Naive thymus-derived CD4-positive, alpha-beta T cell (primary cell): ENCODE measurements around the gene ACAT2. TPM values are rescaled to one million over a fixed set of nuclear protein-coding genes. Genes with fewer than 3 reads are reported as not detected.
"Not testable (repeated sequence)": the region's sequence is repeated elsewhere in the genome, so short reads cannot be mapped to it uniquely, and the experiment has no call there.

ENCODE experiments used
- ATAC-seq: fragments of 150-1000 bp; cut with Tn5 transposase; 2 replicates; pipeline ENCODE4 v1.10.0; 2021; ENCODE audit warnings: mild to moderate bottlenecking, moderate library complexity
- CTCF ChIA-PET: fragments of 350-600 bp; sonication (Branson Sonifier 250); formaldehyde crosslinking; loops from one replicate; lab custom pipeline; 2021; ENCODE audit warnings: antibody characterized with exemption; lab: Charles Lee
- POLR2A ChIA-PET: fragments of 350-600 bp; sonication (Branson Sonifier 250); formaldehyde crosslinking; loops from one replicate; lab custom pipeline; 2021; ENCODE audit warnings: antibody characterized with exemption, inconsistent platforms; lab: Charles Lee
- DNase-seq, 9 donors: peaks; one replicate each; pipeline versions ENCODE4 v3.0.0 to v3.0.0-alpha.2; 2020 to 2022; ENCODE audit warnings: mixed read lengths in 1 of 9
- H3K27ac ChIP-seq: one replicate; pipeline ENCODE4 v1.7.0; 2013; ENCODE audit warnings: mild to moderate bottlenecking, low read depth, low read length, moderate library complexity
- H3K27me3 ChIP-seq, 2 donors: one replicate each; pipeline ENCODE4 v1.7.0; 2013; ENCODE audit warnings: low read length in 2 of 2, mild to moderate bottlenecking in 2 of 2, moderate library complexity in 2 of 2; ENCODE audit not compliant: control insufficient read depth in 2 of 2, insufficient read depth in 2 of 2
- H3K36me3 ChIP-seq, 3 experiments: 1 replicate in 2 of 3; 2 replicates in 1 of 3; pipeline ENCODE4 v1.7.0; 2013; ENCODE audit warnings: low read length in 3 of 3, mild to moderate bottlenecking in 3 of 3, moderate library complexity in 1 of 3; ENCODE audit not compliant: insufficient read depth in 3 of 3, control insufficient read depth in 2 of 3
- H3K4me1 ChIP-seq, 2 donors: one replicate each; pipeline ENCODE4 v1.7.0; 2013; ENCODE audit warnings: low read length in 2 of 2, mild to moderate bottlenecking in 2 of 2, moderate library complexity in 1 of 2; ENCODE audit not compliant: control insufficient read depth in 2 of 2, insufficient read depth in 2 of 2
- H3K4me3 ChIP-seq: 2 replicates; pipeline ENCODE4 v1.7.0; 2013; ENCODE audit warnings: mild to moderate bottlenecking, low read length
- H3K9me3 ChIP-seq, 3 experiments: 1 replicate in 2 of 3; 2 replicates in 1 of 3; pipeline ENCODE4 v1.7.0; 2013; ENCODE audit warnings: low read length in 3 of 3; ENCODE audit not compliant: control insufficient read depth in 2 of 3
- H3K27ac Mint-ChIP-seq, 9 donors: one replicate each; pipeline ENCODE4 v1.8.0; 2020 to 2022; ENCODE audit warnings: mixed read lengths in 9 of 9, mild to moderate bottlenecking in 8 of 9, moderate library complexity in 5 of 9, inconsistent platforms in 2 of 9
- H3K27me3 Mint-ChIP-seq, 5 donors: one replicate each; pipeline ENCODE4 v1.8.0; 2021 to 2022; ENCODE audit warnings: mixed read lengths in 5 of 5, mild to moderate bottlenecking in 1 of 5
- H3K36me3 Mint-ChIP-seq, 5 donors: one replicate each; pipeline ENCODE4 v1.8.0; 2020 to 2022; ENCODE audit warnings: mixed read lengths in 5 of 5, mild to moderate bottlenecking in 3 of 5, inconsistent platforms in 1 of 5
- H3K4me1 Mint-ChIP-seq, 7 donors: one replicate each; pipeline ENCODE4 v1.8.0; 2020 to 2022; ENCODE audit warnings: mixed read lengths in 7 of 7, mild to moderate bottlenecking in 3 of 7, inconsistent platforms in 1 of 7
- H3K4me3 Mint-ChIP-seq, 10 donors: one replicate each; pipeline ENCODE4 v1.8.0; 2020 to 2022; ENCODE audit warnings: mild to moderate bottlenecking in 10 of 10, mixed read lengths in 10 of 10, moderate library complexity in 6 of 10, inconsistent platforms in 2 of 10
- H3K9me3 Mint-ChIP-seq, 11 donors: one replicate each; pipeline ENCODE4 v1.8.0; 2020 to 2022; ENCODE audit warnings: mixed read lengths in 11 of 11, mild to moderate bottlenecking in 4 of 11, inconsistent platforms in 1 of 11, moderate library complexity in 1 of 11
- intact Hi-C, 2 donors: fragments of 100-400 bp; cut with micrococcal nuclease; formaldehyde crosslinking; loops; one replicate each; pipeline ENCODE4 v1.15.1; 2023
- polyA plus RNA-seq, 2 donors: library from polyadenylated mRNA; unstranded; fragments of 300-500 nt; fragmentation: Illumina TruSeq; gene quantifications; one replicate each; pipeline ENCODE4 v1.2.3, GENCODE V29; 2021
- total RNA-seq, 6 experiments: library from RNA in 5 of 6; stranded (reverse) in 5 of 6; gene quantifications; 1 replicate in 5 of 6; 2 replicates in 1 of 6; pipeline ENCODE4 v1.2.3 and lab custom pipeline; 2021 to 2026

The ACAT2 gene
- total and polyA plus RNA-seq, 7 experiments from 2014 or later: 18.5 to 53.9 (median 29.0) TPM

GRCh38 chr6:159815410-159815809 lies 53.6 kb downstream of the ACAT2 start:
- no peak overlapping the region for H3K4me3 ChIP-seq
- intact Hi-C loops: no loop called here
- DNase-seq (no peak), ATAC-seq (no peak)
- no peak overlapping the region for H3K4me3 Mint-ChIP-seq
- H3K9me3 Mint-ChIP-seq: no peaks in the 10 kb centered on the region
- no peaks in the 10 kb centered on the region for H3K9me3 ChIP-seq
- no peaks in the 10 kb centered on the region for H3K27me3 Mint-ChIP-seq
- peak overlapping the region in 2 of 9 donors; percentile 32 to 79 for H3K27ac Mint-ChIP-seq
- peaks cover 0 to 19% (median 1%) of the 10 kb centered on the region in 5 donors for H3K36me3 Mint-ChIP-seq
- ChIA-PET CTCF (no interaction called here), POLR2A (interaction anchor here (1.2 kb wide), 1 partner anchor 25 kb away, joined by 4 read pairs; the partner anchor contains the start of gene MRPL18)
- peaks cover 0 to 17% of the 10 kb centered on the region in 2 donors for H3K4me1 ChIP-seq
- peaks cover 8 to 28% (median 17%) of the 10 kb centered on the region in 7 donors for H3K4me1 Mint-ChIP-seq
- no peaks in the 10 kb centered on the region for H3K36me3 ChIP-seq
- H3K27ac ChIP-seq: no peak overlapping the region
- H3K27me3 ChIP-seq: no peaks in the 10 kb centered on the region

- H3K36me3 ChIP-seq, H3K27me3 ChIP-seq, POLR2A ChIA-PET, H3K4me3 Mint-ChIP-seq, H3K9me3 Mint-ChIP-seq, H3K9me3 ChIP-seq, H3K4me3 ChIP-seq, H3K27me3 Mint-ChIP-seq, ATAC-seq, DNase-seq, H3K27ac ChIP-seq, CTCF ChIA-PET, intact Hi-C loops: not testable (repeated sequence)
- Mint-ChIP-seq H3K4me1 (peaks cover 11 to 38% (median 27%) of the 10 kb centered on the region in 7 donors), H3K36me3 (peaks cover 0 to 13% (median 1%) of the 10 kb centered on the region in 5 donors), H3K27ac (peak overlapping the region in 2 of 9 donors; percentile 8 to 28)
- peaks cover 0 to 31% of the 10 kb centered on the region in 2 donors for H3K4me1 ChIP-seq
These were observed 54.9 kb downstream of the ACAT2 start for GRCh38 chr6:159816775-159817174.

GRCh38 chr6:159817951-159818739 lies 56.3 kb downstream of the ACAT2 start:
- Mint-ChIP-seq H3K4me1 (peaks cover 15 to 49% (median 30%) of the 10 kb centered on the region in 7 donors), H3K27ac (peak overlapping the region in 4 of 9 donors; percentile 31 to 95 (median 64)), H3K4me3 (no peak overlapping the region), H3K27me3 (no peaks in the 10 kb centered on the region), H3K36me3 (peaks cover 0 to 7% (median 1%) of the 10 kb centered on the region in 5 donors), H3K9me3 (no peaks in the 10 kb centered on the region)
- Histone ChIP-seq H3K9me3 (no peaks in the 10 kb centered on the region), H3K4me1 (peaks cover 0 to 32% of the 10 kb centered on the region in 2 donors), H3K4me3 (no peak overlapping the region), H3K27me3 (no peaks in the 10 kb centered on the region), H3K27ac (no peak overlapping the region), H3K36me3 (no peaks in the 10 kb centered on the region)
- CTCF ChIA-PET: no interaction called here
- POLR2A ChIA-PET: no interaction called here
- DNase-seq (no peak), ATAC-seq (no peak)
- intact Hi-C loops: no loop called here

- peak overlapping the region; percentile 40 for H3K4me3 ChIP-seq
- H3K36me3 ChIP-seq: no peaks in the 10 kb centered on the region
- H3K4me1 ChIP-seq: peaks cover 0 to 32% of the 10 kb centered on the region in 2 donors
- H3K27me3 ChIP-seq: no peaks in the 10 kb centered on the region
- peak overlapping the region; percentile 43 for H3K27ac ChIP-seq
- Mint-ChIP-seq H3K27me3 (no peaks in the 10 kb centered on the region), H3K36me3 (peaks cover 0 to 2% (median 2%) of the 10 kb centered on the region in 5 donors), H3K4me3 (peak overlapping the region in 9 of 10 donors; percentile 81 to 93 (median 84)), H3K9me3 (no peaks in the 10 kb centered on the region), H3K4me1 (peaks cover 15 to 49% (median 30%) of the 10 kb centered on the region in 7 donors), H3K27ac (peak overlapping the region in 8 of 9 donors; percentile 80 to 97 (median 92))
- H3K9me3 ChIP-seq: no peaks in the 10 kb centered on the region
- DNase-seq (no peak), ATAC-seq (no peak)
- CTCF ChIA-PET: no interaction called here
- POLR2A ChIA-PET: interaction anchor here (0.9 to 2.6 kb wide), 4 partner anchors 10 to 148 kb away, joined by 3 to 18 read pairs (median 8); partner anchors contain the start of genes MRPL18, TCP1 and WTAP
- intact Hi-C loops: no loop called here
These were observed 57.3 kb downstream of the ACAT2 start for GRCh38 chr6:159819098-159819497.

- ChIA-PET CTCF (interaction anchor here (1.0 to 2.3 kb wide), 2 partner anchors 33 to 646 kb away, joined by 4 to 7 read pairs; no protein-coding TSS in a partner anchor), POLR2A (interaction anchor here (0.7 to 2.6 kb wide), 9 partner anchors 8 to 148 kb away, joined by 3 to 18 read pairs (median 4); partner anchors contain the start of genes MRPL18, TCP1 and WTAP)
- H3K27me3 Mint-ChIP-seq: no peaks in the 10 kb centered on the region
- H3K27me3 ChIP-seq: no peaks in the 10 kb centered on the region
- H3K9me3 Mint-ChIP-seq: no peaks in the 10 kb centered on the region
- H3K4me3 ChIP-seq: peak overlapping the region; percentile 40
- intact Hi-C loops: loop anchor here (1.0 to 2.0 kb wide), 2 partner anchors 29 to 30 kb away; partner anchors contain the start of gene MRPL18 (in 2 of the 2)
- H3K4me1 Mint-ChIP-seq: peaks cover 15 to 49% (median 30%) of the 10 kb centered on the region in 7 donors
- H3K36me3 ChIP-seq: no peaks in the 10 kb centered on the region
- H3K27ac Mint-ChIP-seq: peak overlapping the region; percentile 80 to 97 (median 94)
- peaks cover 0 to 3% (median 0%) of the 10 kb centered on the region in 5 donors for H3K36me3 Mint-ChIP-seq
- H3K9me3 ChIP-seq: no peaks in the 10 kb centered on the region
- ATAC-seq (peak; percentile 82), DNase-seq (peak in 8 of 9 donors; percentile 16 to 74 (median 65))
- peak overlapping the region; percentile 81 to 93 (median 86) for H3K4me3 Mint-ChIP-seq
- peak overlapping the region; percentile 43 for H3K27ac ChIP-seq
- H3K4me1 ChIP-seq: peaks cover 0 to 32% of the 10 kb centered on the region in 2 donors
These were observed 58.2 kb downstream of the ACAT2 start for GRCh38 chr6:159819932-159820640.

- no peaks in the 10 kb centered on the region for H3K9me3 Mint-ChIP-seq
- peaks cover 0 to 32% of the 10 kb centered on the region in 2 donors for H3K4me1 ChIP-seq
- intact Hi-C loops: loop anchor here in 1 of 2 donors (2.0 kb wide), 1 partner anchor 30 kb away; the partner anchor contains the start of gene MRPL18
- DNase-seq (no peak), ATAC-seq (no peak)
- CTCF ChIA-PET: interaction anchor here (0.9 to 2.3 kb wide), 2 partner anchors 31 to 32 kb away, joined by 3 to 7 read pairs; partner anchors contain the start of gene MRPL18
- H3K9me3 ChIP-seq: no peaks in the 10 kb centered on the region
- H3K4me3 ChIP-seq: no peak overlapping the region
- no peaks in the 10 kb centered on the region for H3K36me3 ChIP-seq
- H3K27me3 ChIP-seq: no peaks in the 10 kb centered on the region
- peaks cover 15 to 49% (median 30%) of the 10 kb centered on the region in 7 donors for H3K4me1 Mint-ChIP-seq
- no peaks in the 10 kb centered on the region for H3K27me3 Mint-ChIP-seq
- H3K27ac Mint-ChIP-seq: peak overlapping the region in 6 of 9 donors; percentile 80 to 97 (median 94)
- POLR2A ChIA-PET: interaction anchor here (0.8 to 2.6 kb wide), 4 partner anchors 12 to 147 kb away, joined by 3 to 18 read pairs (median 6); partner anchors contain the start of genes MRPL18 and TCP1
- no peak overlapping the region for H3K27ac ChIP-seq
- H3K36me3 Mint-ChIP-seq: peaks cover 0 to 4% (median 1%) of the 10 kb centered on the region in 5 donors
- peak overlapping the region in 5 of 10 donors; percentile 13 to 91 (median 88) for H3K4me3 Mint-ChIP-seq
These were observed 59.3 kb downstream of the ACAT2 start for GRCh38 chr6:159821122-159821521.
